Lung (tissue), 12 donors: ENCODE data around the gene XYLB. TPM values are rescaled to one million over a fixed set of nuclear protein-coding genes. Genes with fewer than 3 reads are reported as not detected.

Experiments used
- ATAC-seq: fragments of 200-7000 bp; cut with Tn5 transposase; one replicate; pipeline ENCODE4 v1.9.1; 2020; ENCODE audit warnings: moderate number of reproducible peaks; ENCODE audit not compliant: insufficient read depth, low FRiP score
- DNase-seq, 3 donors: peaks; one replicate each; pipeline ENCODE4 v3.0.0-alpha.2; 2013 to 2017
- H3K27ac ChIP-seq, 2 donors: one replicate each; pipeline ENCODE4 v1.5.1; 2013; ENCODE audit warnings: mild to moderate bottlenecking in 2 of 2, moderate library complexity in 2 of 2, control low read depth in 1 of 2, inconsistent platforms in 1 of 2, low read depth in 1 of 2, low read length in 1 of 2
- H3K27me3 ChIP-seq, 3 donors: one replicate each; pipeline ENCODE4 v1.5.1; 2013; ENCODE audit warnings: low read length in 2 of 3; ENCODE audit not compliant: control insufficient read depth in 3 of 3, insufficient read depth in 3 of 3
- H3K36me3 ChIP-seq, 4 donors: one replicate each; pipeline ENCODE4 v1.5.1; 2013; ENCODE audit warnings: low read length in 4 of 4, mild to moderate bottlenecking in 1 of 4, moderate library complexity in 1 of 4; ENCODE audit not compliant: control insufficient read depth in 4 of 4, insufficient read depth in 4 of 4
- H3K4me1 ChIP-seq, 5 donors: one replicate each; pipeline ENCODE4 v1.5.1; 2013; ENCODE audit warnings: low read length in 5 of 5, mild to moderate bottlenecking in 2 of 5, moderate library complexity in 1 of 5; ENCODE audit not compliant: control insufficient read depth in 5 of 5, insufficient read depth in 5 of 5
- H3K4me3 ChIP-seq: one replicate; pipeline ENCODE4 v1.5.1; 2013; ENCODE audit warnings: mild to moderate bottlenecking, control low read depth, moderate library complexity
- H3K9ac ChIP-seq, 2 donors: one replicate each; pipeline ENCODE4 v1.5.1; 2013; ENCODE audit warnings: low read length in 2 of 2, control low read depth in 1 of 2; ENCODE audit not compliant: insufficient read depth in 1 of 2
- H3K9me3 ChIP-seq, 4 donors: one replicate each; pipeline ENCODE4 v1.5.1; 2013; ENCODE audit warnings: low read length in 3 of 4, mild to moderate bottlenecking in 1 of 4, moderate library complexity in 1 of 4; ENCODE audit not compliant: control insufficient read depth in 4 of 4, insufficient read depth in 3 of 4
- CTCF ChIP-seq: IDR thresholded peaks from 2 replicates; pipeline ENCODE4 v1.5.1; 2012; ENCODE audit warnings: mild to moderate bottlenecking; ENCODE audit errors: control extremely low read depth, extremely low read depth
- WGBS, 2 donors: extraction: QIAGEN DNeasy Blood & Tissue Kit; methylation state at CpG; one replicate each; pipeline ENCODE4 v1.1.7; 2013; 5-methylcytosine and 5-hydroxymethylcytosine counted together
- polyA plus RNA-seq, 2 donors: library from polyadenylated mRNA; stranded (reverse); fragments of 200-250 nt; gene quantifications; one replicate each; pipeline ENCODE4 v1.2.1, GENCODE V29; 2013
- total RNA-seq, 2 donors: library from RNA; depleted of rRNA in 1 of 2; stranded (reverse); fragments of >200 nt in 1 of 2; gene quantifications; one replicate each; pipeline ENCODE4 v1.2.1, GENCODE V29; 2014 to 2021
- donor health status: control.
- donor health status: control.
- donor health status: Bipolar disorder and iron deficiency.
- donor health status: healthy.
- donor health status: DM: yes; HTN: yes; CAD: no.

Gene XYLB
- total and polyA plus RNA-seq, 4 donors, result 0.89 to 5.8 (median 3.2) TPM

GRCh38 chr3:38325256-38325655, 21.3 kb upstream of the XYLB start:
- no peaks in the 10 kb centered on the region for H3K4me1 ChIP-seq
- H3K27ac ChIP-seq, result no peak overlapping the region
- TF ChIP-seq CTCF, result no peak
- H3K9ac ChIP-seq, result no peak overlapping the region
- H3K36me3 ChIP-seq, result no peaks in the 10 kb centered on the region
- no peaks in the 10 kb centered on the region for H3K27me3 ChIP-seq
- H3K4me3 ChIP-seq, result no peak overlapping the region
- no peak for ATAC-seq
- WGBS, 2 donors, result 74 to 90% methylated on average over 2 of the region's 2 CpGs
- H3K9me3 ChIP-seq, result peaks cover 0 to 2% (median 0%) of the 10 kb centered on the region in 4 donors
- DNase-seq, result no peak

GRCh38 chr3:38327335-38328009, 19.1 kb upstream of the XYLB start:
- Histone ChIP-seq H3K9ac (no peak overlapping the region), H3K27ac (no peak overlapping the region), H3K4me1 (no peaks in the 10 kb centered on the region), H3K4me3 (no peak overlapping the region), H3K36me3 (no peaks in the 10 kb centered on the region), H3K27me3 (no peaks in the 10 kb centered on the region), H3K9me3 (peaks cover 0 to 2% (median 0%) of the 10 kb centered on the region in 4 donors)
- TF ChIP-seq CTCF, result no peak
- DNase-seq (no peak), ATAC-seq (no peak)

DNA sequence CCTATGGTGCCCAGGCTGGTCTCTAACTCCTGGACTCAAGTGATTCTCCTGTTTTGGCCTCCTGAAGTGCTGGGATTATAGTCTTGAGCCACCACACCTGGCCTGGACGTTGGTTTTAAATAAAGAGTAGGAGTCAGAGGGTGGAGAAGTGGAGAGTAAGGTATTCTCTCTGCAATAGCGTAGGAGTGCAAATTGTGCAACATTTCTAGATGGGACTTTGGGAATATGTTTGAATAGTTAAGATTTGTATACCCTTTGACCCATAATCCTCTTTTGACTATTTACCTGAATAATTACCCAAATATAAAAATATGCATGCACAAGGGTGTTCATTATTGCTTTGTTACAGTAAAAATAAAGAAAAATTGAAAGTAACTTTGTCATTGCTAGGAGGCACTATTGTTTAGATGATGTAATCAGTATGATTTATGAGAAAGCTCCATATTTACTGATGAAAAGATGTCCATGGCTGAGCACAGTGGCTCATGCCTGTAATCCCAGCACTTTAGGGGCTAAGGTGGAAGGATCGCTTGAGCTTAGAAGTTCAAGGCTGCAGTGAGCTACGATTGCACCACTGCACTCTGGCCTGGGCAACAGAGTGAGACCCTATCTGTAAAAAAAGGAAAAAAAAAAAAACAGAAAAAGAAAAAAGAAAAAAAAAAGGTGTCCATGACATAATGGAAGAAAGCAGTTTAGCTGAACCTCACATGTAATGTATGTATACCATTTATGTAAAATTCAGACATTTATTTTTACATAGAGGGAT, 15.1 kb upstream of the XYLB start:
- Histone ChIP-seq H3K9ac (no peak overlapping the region), H3K9me3 (peaks cover 0 to 2% (median 0%) of the 10 kb centered on the region in 4 donors), H3K4me1 (no peaks in the 10 kb centered on the region), H3K36me3 (no peaks in the 10 kb centered on the region), H3K27me3 (no peaks in the 10 kb centered on the region), H3K4me3 (no peak overlapping the region), H3K27ac (no peak overlapping the region)
- 73 to 86% methylated on average over 4 of the region's 4 CpGs for WGBS, 2 donors
- DNase-seq (no peak), ATAC-seq (no peak)
- no peak for TF ChIP-seq CTCF
